ENCODE measurements around the gene BMI1.

BMI1 gene

DNA sequence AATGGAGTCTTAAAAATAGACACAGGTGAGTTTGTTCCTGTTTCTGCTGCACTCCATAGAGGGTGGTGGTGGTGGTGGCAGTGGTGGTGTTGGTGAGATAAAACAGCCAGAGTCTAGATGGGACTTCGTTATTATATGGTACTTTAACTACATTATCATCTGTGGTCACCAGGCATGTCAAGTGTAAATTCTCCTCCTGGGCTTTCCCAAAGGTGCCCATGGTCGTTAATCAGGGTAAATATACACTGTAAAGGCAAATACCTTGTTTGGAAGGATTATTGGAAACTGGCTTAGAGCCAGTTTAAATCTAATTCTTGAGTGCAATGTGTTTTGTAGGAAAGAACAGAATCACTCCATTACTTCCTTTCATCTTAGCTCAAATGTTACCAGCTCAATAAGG is 26.2 kb upstream of the BMI1 start:
- no peaks in the 10 kb centered on the region for H3K79me2 ChIP-seq (ENCODE audit: insufficient read depth, low read length)
- no peak for DNase-seq
- no peaks in the 10 kb centered on the region for H3K4me1 ChIP-seq (ENCODE audit: insufficient read depth, low read length)
- no peaks in the 10 kb centered on the region for H3K9me3 ChIP-seq (ENCODE audit: insufficient read depth, low read length, severe bottlenecking)
- H3K4me3 ChIP-seq (ENCODE audit: low read depth in 1 of 2, low read length in 2 of 2), result no peak overlapping the region
- no peak overlapping the region for H3K27ac ChIP-seq (ENCODE audit: low read length)
- no peak for ATAC-seq (ENCODE audit: insufficient read depth, low read depth)
- H3K4me2 ChIP-seq (ENCODE audit: insufficient read depth, low read length), result no peak overlapping the region
- TF ChIP-seq, protein P1, sequence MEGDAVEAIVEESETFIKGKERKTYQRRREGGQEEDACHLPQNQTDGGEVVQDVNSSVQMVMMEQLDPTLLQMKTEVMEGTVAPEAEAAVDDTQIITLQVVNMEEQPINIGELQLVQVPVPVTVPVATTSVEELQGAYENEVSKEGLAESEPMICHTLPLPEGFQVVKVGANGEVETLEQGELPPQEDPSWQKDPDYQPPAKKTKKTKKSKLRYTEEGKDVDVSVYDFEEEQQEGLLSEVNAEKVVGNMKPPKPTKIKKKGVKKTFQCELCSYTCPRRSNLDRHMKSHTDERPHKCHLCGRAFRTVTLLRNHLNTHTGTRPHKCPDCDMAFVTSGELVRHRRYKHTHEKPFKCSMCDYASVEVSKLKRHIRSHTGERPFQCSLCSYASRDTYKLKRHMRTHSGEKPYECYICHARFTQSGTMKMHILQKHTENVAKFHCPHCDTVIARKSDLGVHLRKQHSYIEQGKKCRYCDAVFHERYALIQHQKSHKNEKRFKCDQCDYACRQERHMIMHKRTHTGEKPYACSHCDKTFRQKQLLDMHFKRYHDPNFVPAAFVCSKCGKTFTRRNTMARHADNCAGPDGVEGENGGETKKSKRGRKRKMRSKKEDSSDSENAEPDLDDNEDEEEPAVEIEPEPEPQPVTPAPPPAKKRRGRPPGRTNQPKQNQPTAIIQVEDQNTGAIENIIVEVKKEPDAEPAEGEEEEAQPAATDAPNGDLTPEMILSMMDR (IDR thresholded peaks at IDR 0.05; ENCODE audit: borderline replicate concordance, extremely low read depth, low read length, poor library complexity, severe bottlenecking), result no peak
- TF ChIP-seq EZH2 (IDR thresholded peaks at IDR 0.05; ENCODE audit: borderline replicate concordance, low read depth, low read length, severe bottlenecking), result no peak
- H2AFZ ChIP-seq (ENCODE audit: low read depth, low read length), result no peak overlapping the region
- no peaks in the 10 kb centered on the region for H4K20me1 ChIP-seq (ENCODE audit: insufficient read depth, low read length)
- H3K27me3 ChIP-seq (ENCODE audit: insufficient read depth, low read length, poor library complexity), result peaks cover 3% of the 10 kb centered on the region
- no peaks in the 10 kb centered on the region for H3K36me3 ChIP-seq (ENCODE audit: insufficient read depth, low read length)
- H3K9ac ChIP-seq (ENCODE audit: low read depth, low read length), result no peak overlapping the region

DNA sequence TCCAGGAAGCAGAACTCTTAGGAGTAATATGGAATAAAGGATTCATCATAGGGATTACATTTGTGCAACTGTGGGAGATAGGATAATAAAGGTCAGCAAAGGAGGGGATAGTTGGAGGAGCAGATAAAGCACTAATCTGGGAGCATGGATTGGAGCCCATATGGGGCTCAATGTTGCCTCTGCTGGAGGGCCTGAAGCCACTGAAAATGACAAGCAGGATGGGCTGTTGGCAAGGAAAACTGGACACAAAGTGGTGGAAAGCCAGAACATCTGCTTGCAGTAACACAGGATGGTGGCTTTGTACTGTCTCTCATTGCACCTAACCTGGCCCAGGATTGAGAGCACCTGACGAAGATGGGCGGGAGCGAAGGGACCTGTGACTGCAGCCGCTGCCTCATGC is 19.7 kb upstream of the BMI1 start:
- Histone ChIP-seq H4K20me1 (ENCODE audit: insufficient read depth, low read length) (no peaks in the 10 kb centered on the region), H3K79me2 (ENCODE audit: insufficient read depth, low read length) (no peaks in the 10 kb centered on the region), H3K36me3 (ENCODE audit: insufficient read depth, low read length) (no peaks in the 10 kb centered on the region), H3K4me2 (ENCODE audit: insufficient read depth, low read length) (no peak overlapping the region), H3K4me1 (ENCODE audit: insufficient read depth, low read length) (no peaks in the 10 kb centered on the region), H3K9ac (ENCODE audit: low read depth, low read length) (no peak overlapping the region), H2AFZ (ENCODE audit: low read depth, low read length) (no peak overlapping the region), H3K27me3 (ENCODE audit: insufficient read depth, low read length, poor library complexity) (peaks cover 3% of the 10 kb centered on the region), H3K27ac (ENCODE audit: low read length) (no peak overlapping the region), H3K4me3 (ENCODE audit: low read depth in 1 of 2, low read length in 2 of 2) (no peak overlapping the region), H3K9me3 (ENCODE audit: insufficient read depth, low read length, severe bottlenecking) (no peaks in the 10 kb centered on the region)
- TF ChIP-seq EZH2 (IDR thresholded peaks at IDR 0.05; ENCODE audit: borderline replicate concordance, low read depth, low read length, severe bottlenecking), result no peak
- TF ChIP-seq, protein P1 (IDR thresholded peaks at IDR 0.05; ENCODE audit: borderline replicate concordance, extremely low read depth, low read length, poor library complexity, severe bottlenecking), result no peak
- DNase-seq, result no peak
- no peak for ATAC-seq (ENCODE audit: insufficient read depth, low read depth)

DNA sequence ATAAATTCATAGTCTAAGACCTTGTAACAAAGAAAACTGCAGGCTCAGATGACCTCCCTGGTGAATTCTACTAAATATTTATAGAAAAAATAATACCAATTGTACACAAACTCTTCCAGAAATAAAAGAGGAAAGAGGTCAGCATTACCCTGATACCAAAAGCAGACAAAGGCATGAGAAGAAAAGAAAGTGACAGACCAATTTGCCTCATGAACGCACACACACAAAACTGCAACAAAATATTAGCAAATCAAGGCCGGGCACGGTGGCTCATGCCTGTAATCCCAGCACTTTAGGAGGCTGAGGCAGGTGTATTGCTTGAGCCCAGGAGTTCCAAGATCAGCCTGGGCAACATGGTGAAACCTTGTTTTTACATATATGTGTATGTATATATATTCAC is 17.4 kb upstream of the BMI1 start:
- H3K36me3 ChIP-seq (ENCODE audit: insufficient read depth, low read length), result no peaks in the 10 kb centered on the region
- H3K27me3 ChIP-seq (ENCODE audit: insufficient read depth, low read length, poor library complexity), result no peaks in the 10 kb centered on the region
- no peaks in the 10 kb centered on the region for H3K9me3 ChIP-seq (ENCODE audit: insufficient read depth, low read length, severe bottlenecking)
- no peaks in the 10 kb centered on the region for H3K4me1 ChIP-seq (ENCODE audit: insufficient read depth, low read length)
- DNase-seq, result no peak
- no peak overlapping the region for H2AFZ ChIP-seq (ENCODE audit: low read depth, low read length)
- no peak overlapping the region for H3K4me3 ChIP-seq (ENCODE audit: low read depth in 1 of 2, low read length in 2 of 2)
- H3K27ac ChIP-seq (ENCODE audit: low read length), result no peak overlapping the region
- H3K79me2 ChIP-seq (ENCODE audit: insufficient read depth, low read length), result no peaks in the 10 kb centered on the region
- no peak for ATAC-seq (ENCODE audit: insufficient read depth, low read depth)
- no peaks in the 10 kb centered on the region for H4K20me1 ChIP-seq (ENCODE audit: insufficient read depth, low read length)
- H3K9ac ChIP-seq (ENCODE audit: low read depth, low read length), result no peak overlapping the region
- no peak overlapping the region for H3K4me2 ChIP-seq (ENCODE audit: insufficient read depth, low read length)
- TF ChIP-seq, protein P1 (IDR thresholded peaks at IDR 0.05; ENCODE audit: borderline replicate concordance, extremely low read depth, low read length, poor library complexity, severe bottlenecking), result no peak
- TF ChIP-seq EZH2 (IDR thresholded peaks at IDR 0.05; ENCODE audit: borderline replicate concordance, low read depth, low read length, severe bottlenecking), result no peak

DNA sequence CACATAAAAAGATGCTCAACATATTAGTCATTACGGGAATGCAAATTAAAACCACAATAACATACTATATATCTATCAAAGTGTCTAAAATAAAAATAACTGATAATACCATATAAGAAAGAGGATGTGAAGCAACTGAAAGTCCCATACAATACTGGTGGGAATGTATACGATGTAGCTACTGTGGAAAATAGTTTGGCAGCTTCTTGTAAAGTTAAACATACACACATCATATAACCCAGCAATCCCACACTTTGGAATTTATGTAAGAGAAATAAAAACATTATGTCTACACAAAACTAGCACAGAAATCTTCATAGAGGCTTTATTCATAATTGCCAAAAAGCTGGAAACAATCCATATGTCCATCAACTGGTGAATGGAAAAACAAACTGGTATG is 15.2 kb upstream of the BMI1 start:
- Histone ChIP-seq H3K27me3 (ENCODE audit: insufficient read depth, low read length, poor library complexity) (peaks cover 2% of the 10 kb centered on the region), H3K4me2 (ENCODE audit: insufficient read depth, low read length) (no peak overlapping the region), H3K9me3 (ENCODE audit: insufficient read depth, low read length, severe bottlenecking) (no peaks in the 10 kb centered on the region), H3K4me3 (ENCODE audit: low read depth in 1 of 2, low read length in 2 of 2) (no peak overlapping the region), H4K20me1 (ENCODE audit: insufficient read depth, low read length) (no peaks in the 10 kb centered on the region), H3K27ac (ENCODE audit: low read length) (no peak overlapping the region), H3K4me1 (ENCODE audit: insufficient read depth, low read length) (no peaks in the 10 kb centered on the region), H3K79me2 (ENCODE audit: insufficient read depth, low read length) (no peaks in the 10 kb centered on the region), H2AFZ (ENCODE audit: low read depth, low read length) (no peak overlapping the region), H3K9ac (ENCODE audit: low read depth, low read length) (no peak overlapping the region), H3K36me3 (ENCODE audit: insufficient read depth, low read length) (no peaks in the 10 kb centered on the region)
- no peak for DNase-seq
- TF ChIP-seq EZH2 (IDR thresholded peaks at IDR 0.05; ENCODE audit: borderline replicate concordance, low read depth, low read length, severe bottlenecking), result no peak
- TF ChIP-seq, protein P1 (IDR thresholded peaks at IDR 0.05; ENCODE audit: borderline replicate concordance, extremely low read depth, low read length, poor library complexity, severe bottlenecking), result no peak
- no peak for ATAC-seq (ENCODE audit: insufficient read depth, low read depth)

Data from DND-41 (cell line).